IPS-NIHi7 (cell line): Measurements from ENCODE around the gene USH1C.

Experiments
- DNase-seq: peaks from one replicate; pipeline ENCODE4 v3.0.0; 2012; ENCODE audit warnings: mixed read lengths; ENCODE audit errors: extremely low spot score

The USH1C gene

DNA sequence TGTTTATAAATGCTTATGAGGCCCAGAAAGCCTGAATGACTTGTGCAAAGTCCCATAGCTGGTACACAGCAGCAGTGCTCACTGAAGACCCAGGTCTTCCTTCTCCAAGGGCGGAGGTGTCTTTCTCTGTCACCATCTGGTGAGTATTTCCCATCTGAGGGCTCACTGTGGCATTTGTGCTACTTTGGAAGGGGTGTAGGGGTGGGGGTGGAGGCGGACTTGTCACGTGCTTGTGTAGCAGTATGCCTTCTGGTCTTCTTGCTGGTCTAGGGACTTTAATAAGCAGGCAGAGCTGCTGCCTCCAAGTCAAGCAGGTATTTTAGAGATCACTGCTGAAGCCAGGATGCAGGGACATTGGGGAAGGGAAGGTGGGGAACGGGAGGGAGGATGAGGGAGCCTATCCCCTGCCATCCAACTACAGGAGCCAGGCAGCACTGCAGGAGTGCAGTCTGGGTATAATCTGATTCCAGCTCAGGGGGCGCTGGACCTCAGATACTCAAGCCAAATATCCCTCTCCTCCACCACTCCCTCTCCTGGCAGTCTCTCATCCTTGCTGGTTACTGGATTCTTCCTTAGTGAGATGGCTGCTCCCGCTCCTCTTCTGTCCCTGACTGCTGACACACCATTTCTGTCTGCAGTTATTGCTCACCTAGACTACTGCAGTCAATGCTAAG, 71.0 kb downstream of the USH1C start:
- DNase-seq: peak; percentile 91

DNA sequence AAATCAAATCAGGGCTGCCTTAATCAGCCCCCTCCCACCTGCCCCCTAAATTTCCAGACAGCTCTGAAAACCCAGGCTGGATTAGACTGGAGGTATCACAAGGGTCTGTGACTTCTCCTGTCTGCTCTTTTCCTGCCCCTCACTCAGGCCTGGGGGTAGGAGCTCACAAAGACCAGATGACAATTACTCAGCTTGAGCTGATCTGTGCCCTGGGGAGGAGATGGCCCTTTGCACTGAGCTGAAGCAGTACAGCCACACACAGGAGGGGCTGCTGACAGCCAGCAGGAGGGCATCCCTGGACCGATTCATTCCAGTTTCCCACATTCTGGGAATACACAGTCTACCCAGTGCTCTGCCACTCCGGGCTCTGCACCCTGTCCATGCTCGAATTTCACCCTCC, 71.7 kb downstream of the USH1C start:
- DNase-seq: no peak

GRCh38 chr11:17471501-17471900, 72.7 kb downstream of the USH1C start:
- no peak for DNase-seq

- DNase-seq: no peak
These were observed 74.2 kb downstream of the USH1C start for GRCh38 chr11:17469998-17470397.

GRCh38 chr11:17468122-17468521, 76.1 kb downstream of the USH1C start:
- DNase-seq: no peak

GRCh38 chr11:17463546-17464174, 80.6 kb downstream of the USH1C start:
- DNase-seq: no peak

DNA sequence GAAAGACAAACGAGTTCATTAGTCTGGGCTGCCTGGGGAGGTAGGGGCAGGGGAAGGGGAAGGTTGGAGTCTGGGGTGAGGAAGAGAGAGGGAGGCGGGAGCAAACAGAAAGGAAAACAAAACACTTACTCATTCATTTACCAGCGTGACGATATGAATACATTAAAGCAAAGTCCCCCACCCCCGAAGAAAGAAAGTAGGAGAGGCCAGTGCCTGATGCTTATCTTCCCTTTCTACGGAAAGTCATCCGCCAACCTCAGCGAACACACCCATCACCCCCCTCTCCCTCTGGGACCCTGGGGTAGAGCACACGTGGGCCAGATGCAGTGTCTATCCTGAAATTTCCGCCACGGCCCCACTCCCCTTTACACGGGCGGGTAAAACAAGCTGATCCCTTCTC, 81.3 kb downstream of the USH1C start:
- DNase-seq: no peak

- DNase-seq: no peak
These were observed 83.8 kb downstream of the USH1C start for GRCh38 chr11:17460406-17460805.

DNA sequence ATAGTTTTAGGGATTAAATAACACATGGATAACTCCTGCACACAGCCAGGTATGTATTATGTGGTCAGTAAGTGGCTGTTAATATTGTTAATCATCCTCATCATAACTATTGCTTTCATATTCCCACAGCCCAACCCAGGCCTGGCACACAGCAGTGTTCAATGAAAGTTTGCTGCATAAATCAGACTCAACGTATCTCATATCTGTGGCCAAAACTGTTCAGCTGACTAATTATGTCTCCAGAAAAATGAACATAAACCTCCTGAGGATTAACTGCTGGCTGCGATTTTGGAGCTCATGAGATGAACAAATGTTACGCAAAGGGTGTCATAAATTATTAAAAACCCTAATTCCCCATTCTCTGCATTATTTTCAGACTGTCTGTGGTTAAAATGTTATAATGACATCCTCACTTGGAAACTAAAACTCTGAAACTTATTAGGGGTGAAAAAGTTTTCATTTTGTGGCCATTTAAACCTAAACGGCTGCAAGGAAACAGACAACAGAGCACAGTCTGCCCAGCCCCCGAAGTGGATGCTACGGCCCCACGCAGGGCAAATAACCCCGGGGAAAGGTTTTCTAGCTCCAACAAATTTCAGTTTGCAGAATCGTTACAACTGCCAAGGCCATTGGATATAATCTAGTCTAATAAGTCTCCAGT, 84.8 kb downstream of the USH1C start:
- DNase-seq: no peak

DNA sequence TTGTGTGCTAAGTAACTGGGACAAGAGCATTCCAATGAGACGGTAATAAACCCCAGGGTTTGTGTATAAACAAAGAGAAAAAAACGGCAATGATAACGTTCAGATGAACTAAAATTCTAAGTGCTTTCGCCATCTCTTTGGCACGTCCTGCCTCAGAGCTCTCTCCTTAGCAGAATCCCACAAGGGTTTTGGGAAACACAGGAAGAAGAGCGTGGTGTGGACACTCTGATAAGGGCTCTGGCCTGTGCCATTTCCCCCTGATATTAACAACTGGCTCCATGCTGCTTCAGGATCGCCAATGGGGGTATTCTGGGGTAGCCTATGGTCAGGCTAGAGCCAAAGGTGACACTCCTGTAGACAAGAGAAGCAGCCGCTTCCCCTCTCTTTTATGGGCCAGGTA, 85.9 kb downstream of the USH1C start:
- DNase-seq: no peak

DNA sequence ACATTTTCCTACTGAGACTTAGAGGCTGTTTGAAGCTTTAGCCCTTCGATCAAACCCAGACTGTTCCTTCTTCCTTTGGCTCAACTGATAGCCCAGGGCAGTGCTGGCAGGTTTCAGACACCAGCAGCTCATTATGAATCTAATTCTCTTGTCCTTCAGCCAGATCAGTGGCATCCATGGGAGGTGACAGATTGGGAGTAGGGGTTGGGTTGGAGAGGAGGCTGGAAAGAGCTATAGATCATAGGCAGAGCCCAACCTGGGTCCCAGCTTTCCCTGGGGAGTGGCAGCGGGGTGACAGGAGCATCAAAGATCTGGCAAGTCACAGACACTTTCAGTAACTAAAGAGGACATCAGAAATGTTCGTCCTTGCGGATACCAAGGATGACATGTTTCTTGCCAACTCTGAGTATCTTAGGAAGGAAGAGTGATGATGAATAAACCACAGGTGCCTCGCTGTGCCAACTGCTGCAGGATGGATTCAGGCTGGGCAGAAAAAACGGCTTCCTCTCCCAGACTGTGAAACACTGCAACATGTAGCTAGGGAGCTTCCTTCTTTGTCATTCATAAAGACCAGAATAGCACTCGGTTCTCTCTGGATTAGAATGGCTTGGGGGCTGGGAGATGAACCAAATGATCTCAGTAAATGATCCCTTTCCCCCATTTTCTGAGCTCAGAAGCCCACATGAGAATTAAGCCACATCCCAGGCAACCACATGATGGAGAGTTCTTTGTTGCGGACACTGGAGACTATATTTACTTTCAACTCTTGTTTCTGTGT, 86.6 kb downstream of the USH1C start:
- DNase-seq: peak; percentile 37

DNA sequence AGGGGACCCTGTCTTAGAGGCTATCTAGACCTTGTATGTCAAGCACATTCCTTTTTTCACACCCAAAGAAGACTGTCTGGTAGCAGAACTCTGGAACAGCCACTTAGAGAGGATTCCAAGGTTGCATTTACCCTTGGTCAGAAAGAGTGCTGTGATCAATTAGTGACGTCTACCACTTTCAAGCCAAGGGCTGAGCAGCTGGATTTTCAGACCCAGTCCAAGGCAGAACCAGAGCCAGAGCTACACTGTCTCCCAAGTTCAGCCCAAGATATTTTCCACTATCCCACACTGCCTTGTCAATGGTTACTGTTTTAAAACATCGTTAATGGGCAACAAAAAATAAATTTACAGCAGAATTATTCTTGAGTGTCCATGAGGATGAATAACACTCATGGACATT, 91.5 kb downstream of the USH1C start:
- DNase-seq: no peak

- no peak for DNase-seq
These were observed 95.1 kb downstream of the USH1C start for GRCh38 chr11:17449158-17449557.

DNA sequence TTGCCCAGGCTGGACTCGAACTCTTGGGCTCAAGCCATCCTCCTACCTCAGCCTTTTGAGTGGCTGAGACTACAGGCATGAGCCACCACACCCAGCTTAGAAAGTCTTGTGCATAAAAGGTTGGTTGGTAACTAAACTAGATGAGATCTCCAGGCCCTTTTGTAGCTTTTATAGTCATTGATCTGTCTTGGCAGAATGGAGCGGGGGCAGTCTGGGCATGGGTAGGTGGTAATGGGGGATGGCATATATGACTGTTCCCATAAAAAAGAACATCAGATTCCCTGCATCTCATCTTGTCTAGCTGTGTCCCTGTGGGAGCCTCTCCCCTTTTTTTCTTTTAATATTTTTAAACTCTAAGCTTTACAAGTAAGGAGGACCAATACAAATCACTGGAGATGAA, 97.7 kb downstream of the USH1C start:
- DNase-seq: no peak

DNA sequence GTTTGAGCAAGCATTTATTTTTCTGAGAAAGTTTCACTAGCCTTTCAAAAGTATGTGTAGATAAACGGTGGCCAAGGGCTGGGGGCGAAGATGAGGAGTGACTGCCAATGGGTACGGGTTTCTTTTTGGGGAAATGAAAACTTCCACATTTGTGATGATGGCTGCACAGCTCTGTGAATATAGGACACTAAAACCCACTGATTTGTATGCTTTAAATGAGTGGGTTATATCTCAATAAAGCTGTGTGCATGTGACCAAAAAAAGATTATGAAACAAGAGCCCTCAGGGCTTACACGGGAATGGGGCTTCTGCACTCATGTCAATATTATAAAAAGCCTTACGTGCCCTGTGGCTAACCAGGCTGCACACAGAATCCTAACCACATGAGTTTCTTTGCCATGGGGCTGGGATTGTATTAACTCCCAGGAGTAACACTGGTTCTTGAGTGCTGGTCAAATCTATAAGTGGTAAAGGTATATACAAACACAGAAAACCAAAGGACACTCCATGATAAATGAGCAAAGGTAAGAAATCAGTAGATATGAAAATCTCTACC, 98.9 kb downstream of the USH1C start:
- DNase-seq: no peak

GRCh38 chr11:17443926-17444690, 100.1 kb downstream of the USH1C start:
- DNase-seq: no peak
